Left hindlimb (tissue), 1 donor: ENCODE measurements around the gene GABRA5.

Experiments
- DNase-seq: peaks from one replicate; pipeline ENCODE4 v3.0.0-alpha.2; 2018

Gene GABRA5

DNA sequence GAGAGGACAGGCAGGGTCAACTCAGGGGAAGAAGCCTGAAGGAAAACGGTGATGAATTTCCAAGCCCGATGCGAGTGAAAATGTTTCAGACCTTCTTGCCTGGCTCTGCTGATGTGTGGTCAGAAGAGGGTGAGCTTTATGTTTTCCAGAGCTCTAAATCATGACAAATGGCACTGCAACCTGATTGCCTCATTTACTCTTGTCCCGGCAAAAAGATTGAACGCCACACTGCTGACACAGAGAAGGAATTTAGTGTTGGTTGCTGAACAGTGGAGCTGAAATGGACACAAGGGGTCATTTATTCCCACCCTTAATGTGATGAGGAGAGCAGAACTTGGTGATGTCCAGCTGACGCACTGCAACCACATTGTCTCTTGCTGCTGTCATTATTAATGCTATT is 68.0 kb downstream of the GABRA5 start:
- DNase-seq, result no peak

- DNase-seq, result no peak
These were observed 68.5 kb downstream of the GABRA5 start for GRCh38 chr15:26935322-26935721.

DNA sequence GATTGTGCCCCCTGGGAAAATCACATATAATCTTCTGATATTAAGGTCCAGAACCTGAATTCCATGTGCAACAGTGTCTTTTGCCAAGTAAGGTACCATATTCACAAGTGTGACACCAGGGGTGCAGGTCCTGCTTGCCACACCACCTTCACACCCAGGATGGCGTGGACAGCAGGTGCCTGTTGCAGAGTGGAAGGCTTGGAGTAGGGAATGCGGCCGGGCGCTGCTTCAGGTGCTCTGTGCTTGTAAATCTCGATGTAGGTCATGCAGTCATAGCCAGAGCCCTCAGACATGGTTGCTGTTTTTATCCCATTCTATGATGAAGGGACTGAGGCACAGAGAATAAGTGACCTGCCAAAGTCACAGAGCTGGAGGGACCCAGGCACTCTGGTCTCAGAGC is 69.6 kb downstream of the GABRA5 start:
- DNase-seq, result no peak

DNA sequence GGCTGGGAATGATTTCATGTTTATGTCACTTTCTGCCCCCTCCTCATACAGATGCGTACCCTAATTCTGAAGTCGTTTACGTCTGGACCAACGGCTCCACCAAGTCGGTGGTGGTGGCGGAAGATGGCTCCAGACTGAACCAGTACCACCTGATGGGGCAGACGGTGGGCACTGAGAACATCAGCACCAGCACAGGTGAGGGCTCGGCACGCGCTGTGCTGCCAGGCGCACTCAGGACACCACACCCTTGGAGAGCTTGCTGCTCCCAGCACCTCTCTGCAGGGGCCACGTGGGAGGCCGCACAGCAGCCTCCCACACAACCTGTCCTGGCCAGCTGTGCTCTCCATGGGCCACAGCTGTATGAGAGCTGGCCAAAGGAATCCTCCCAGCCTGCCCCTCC is 70.3 kb downstream of the GABRA5 start:
- DNase-seq, result no peak

DNA sequence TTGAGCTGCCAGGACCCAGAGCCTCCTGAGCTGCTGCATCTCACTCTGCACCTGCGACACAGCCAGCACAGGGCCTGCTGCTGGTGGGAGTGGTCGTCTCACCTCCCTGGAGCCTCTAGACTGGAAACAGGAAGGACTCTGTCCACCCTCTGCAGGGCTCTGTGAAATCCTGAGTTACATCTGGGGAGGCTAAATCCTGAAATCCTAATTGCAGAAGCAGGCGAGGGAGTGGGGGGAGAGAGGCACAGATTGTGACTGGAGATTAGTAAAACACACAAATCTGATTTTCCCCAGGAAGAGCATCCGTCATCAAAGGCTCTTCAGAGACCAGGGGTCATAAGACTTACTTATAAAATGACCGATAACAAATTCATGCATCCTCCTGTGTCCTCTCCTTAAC is 72.5 kb downstream of the GABRA5 start:
- no peak for DNase-seq

- DNase-seq, result no peak
These were observed 74.6 kb downstream of the GABRA5 start for GRCh38 chr15:26941489-26941888.

DNA sequence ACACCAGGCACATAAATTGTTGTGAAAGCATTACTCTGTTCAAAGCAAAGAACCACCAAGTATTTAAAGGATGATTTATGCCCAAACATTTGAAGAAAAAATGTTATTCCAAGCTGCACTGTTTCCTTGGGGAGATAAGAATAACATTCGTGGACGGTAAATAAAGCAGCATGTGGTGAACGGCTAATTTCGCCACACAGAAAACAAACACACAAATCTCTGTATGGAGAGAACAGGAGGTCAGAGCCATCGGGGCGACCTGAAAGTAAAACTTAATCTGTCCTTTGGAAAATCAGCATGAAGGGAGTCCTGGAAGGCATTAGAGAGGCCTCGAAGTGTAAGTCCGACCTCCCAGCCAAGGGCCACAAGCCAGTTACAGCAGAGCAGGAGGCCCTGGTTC is 77.0 kb downstream of the GABRA5 start:
- DNase-seq, result no peak

DNA sequence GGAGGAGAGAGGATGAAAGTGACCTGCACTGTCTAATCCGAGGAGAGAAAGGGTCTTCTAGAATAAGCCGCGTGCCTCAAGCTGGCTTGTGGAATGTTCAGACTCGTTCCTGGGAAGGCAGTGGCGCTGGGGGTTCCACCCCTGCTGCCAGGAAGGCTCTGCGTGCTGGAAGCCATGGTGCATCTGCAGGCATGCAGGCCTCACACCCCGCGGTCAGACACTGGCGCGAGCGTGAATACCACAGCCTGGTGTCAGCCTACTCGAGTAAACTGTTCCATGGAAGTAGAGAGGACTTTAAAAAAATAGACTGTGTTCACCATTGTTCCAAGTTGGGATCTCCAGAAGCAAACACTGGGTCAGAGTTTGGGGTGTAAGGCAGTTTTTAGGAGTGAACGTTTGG is 78.2 kb downstream of the GABRA5 start:
- DNase-seq, result no peak

DNA sequence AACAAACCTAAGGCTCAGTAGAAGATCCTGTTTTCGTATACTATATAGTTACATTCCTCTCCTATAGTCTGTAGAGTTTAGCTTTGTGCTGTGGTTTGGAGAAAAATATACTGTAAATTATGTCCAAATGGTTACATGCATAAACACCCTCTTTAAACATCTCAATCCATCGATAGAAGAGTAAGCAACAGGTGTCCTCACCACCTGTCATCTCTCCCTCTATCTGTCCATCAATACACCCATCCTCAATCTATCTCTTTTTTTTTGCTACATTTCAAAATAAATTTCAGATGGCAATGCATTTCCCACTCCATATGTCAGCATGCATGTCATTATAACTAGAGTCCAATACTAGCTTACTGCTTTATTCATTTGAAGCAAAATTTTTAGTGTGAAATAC is 83.1 kb downstream of the GABRA5 start:
- no peak for DNase-seq

DNA sequence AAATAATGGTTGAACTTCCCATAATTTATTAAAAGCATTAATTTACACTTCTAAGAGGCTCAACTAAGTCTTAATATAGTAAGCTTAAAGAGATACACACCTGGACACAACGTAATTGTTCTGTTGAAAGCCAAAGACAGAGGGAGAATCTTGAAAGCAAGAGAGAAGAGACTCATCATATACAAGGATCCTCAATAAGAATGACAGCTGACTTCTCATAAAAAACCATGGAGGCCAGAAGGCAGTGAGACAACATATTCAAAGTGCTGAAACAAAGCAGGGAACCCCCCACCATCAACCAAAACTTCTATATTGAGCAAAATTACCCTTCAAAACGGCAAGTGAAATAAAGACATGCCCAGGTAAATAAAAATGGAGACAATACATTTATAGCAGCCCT is 87.5 kb downstream of the GABRA5 start:
- DNase-seq, result no peak

- peak; percentile 51 for DNase-seq
These were observed 100.9 kb downstream of the GABRA5 start for GRCh38 chr15:26967719-26968269.

DNA sequence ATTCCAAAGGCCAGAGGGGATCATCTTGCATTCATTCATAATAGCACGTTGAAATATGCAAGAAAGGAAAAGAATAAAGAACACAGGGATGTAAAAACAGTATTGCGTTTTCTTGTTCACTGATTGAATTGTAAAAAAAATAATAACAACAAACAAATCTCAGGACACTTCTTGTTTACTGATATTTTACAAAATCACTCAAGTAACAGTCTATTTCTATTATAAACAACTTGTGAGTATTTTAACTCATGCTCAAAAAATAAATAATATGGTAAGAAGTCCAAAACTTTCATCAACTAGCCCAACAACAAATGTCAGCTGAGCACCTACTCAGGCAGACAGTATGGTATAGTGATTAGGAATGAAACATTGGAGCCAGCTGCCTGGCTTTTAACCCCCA is 101.9 kb downstream of the GABRA5 start:
- DNase-seq, result no peak

DNA sequence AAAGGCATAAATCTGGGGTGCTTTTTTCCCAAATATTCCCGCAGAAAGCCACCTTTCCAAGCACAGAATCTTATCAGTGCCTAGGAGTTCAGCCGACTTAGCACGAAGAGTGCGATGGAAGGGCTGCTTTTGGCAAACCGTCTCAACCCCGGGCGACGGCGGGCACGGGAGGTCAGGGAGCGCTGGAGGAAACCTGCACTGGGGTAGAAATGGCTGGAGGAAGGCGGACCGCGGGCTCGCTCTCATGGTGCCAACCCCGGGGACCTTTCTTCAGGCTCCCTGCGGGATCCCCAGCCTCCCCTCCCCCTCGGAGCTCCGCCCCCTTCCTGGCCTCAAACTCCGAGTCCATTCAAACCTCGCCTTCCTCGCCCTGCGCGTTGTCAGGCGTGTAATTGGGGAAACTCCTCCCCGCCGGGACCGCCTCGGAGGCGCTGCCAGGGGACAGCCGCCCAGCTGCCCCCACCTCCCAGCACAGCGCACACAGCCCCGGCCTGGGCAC is 103.9 kb downstream of the GABRA5 start, which contains the start of gene GABRG3:
TSS of gene GABRG3 (plus strand) at position 470 of the 499 bp plus-strand sequence.
- peak; percentile 32 for DNase-seq

DNA sequence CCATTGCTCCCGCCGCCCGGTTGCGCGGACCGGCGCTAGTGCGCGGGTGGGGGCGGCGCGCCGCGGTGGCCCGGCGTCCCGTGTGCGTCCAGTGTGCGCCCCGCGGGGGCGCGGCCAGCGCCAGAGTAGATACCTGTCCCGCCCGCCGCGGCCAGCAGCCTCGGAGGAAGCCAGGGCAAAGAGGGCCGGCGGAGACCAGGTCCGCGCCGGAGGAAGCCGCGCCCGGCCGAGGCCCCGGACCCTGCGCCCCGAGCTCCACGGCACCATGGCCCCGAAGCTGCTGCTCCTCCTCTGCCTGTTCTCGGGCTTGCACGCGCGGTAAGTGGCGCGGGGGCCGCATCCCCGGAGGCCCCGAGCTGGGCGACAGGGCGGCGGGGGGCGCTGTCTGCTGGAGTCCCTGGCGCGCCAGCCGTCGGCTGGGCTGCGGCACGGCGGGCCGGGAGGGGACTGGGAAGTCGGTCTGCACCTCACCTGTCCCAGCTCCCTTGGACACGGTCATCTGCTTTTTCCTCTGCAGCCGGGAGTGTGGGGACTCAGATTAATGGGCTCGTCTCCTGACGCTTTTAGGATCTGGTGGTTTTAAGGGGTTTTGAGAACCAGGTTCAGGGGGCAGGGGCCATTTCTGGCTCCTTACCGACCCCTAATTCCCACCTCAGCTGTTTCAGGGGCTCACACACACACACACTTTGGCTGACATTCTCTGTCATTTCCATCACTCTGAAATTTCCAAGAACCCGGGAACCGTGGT is 104.6 kb downstream of the GABRA5 start:
- DNase-seq, result no peak

- DNase-seq, result no peak
These were observed 105.8 kb downstream of the GABRA5 start for GRCh38 chr15:26972636-26973035.

DNA sequence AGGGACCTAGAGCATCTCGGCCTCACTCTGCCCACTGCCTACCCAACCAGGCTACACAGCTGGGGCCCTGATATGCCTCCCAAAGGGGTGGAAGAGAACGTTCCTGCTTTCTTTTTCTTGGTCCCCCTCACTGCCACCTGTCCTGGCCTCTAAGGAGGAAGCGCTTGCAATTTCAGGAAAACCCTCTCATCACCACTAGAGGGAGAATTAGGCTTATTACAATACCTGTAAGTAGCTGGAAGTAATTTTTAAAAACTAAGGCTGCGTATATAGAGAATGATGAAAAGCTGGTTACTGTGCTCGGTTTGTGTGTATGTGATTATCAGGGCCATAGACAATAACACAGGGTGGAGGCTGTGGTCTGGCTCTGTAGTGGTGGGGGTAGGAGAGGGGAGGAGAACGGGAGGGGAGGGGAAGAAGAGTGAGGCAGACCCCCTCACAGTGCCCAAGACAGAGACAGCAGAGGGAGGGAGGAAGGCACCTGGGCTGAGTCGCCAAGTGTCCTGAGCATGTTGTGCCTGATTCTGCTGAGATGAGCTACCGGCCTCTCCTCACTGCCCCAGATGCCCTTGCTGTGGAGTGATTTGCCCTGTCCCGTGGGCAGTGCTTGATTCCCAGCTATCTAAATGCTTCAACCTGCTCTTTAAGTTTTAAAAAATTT is 107.4 kb downstream of the GABRA5 start:
- DNase-seq, result no peak

- DNase-seq, result no peak
These were observed 114.6 kb downstream of the GABRA5 start for GRCh38 chr15:26981492-26981891.

DNA sequence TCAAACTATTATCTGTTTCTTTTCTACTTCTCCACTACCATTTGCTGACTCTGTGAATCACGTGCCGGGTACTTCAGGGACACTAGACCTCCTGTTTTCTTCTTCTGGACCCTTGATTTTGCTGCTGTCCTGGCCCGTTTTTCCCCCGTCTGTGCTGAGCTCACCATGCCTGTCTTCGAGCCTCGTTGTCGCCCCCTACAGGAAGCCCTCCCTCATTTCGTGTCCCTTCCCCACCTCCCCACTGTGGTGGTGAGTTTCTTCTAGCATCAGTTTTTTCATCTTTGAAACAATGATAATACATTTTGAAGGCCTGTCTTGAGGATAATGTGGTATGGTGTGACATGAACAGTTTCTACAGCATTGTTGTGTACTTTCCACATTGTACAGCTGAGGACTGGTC is 117.0 kb downstream of the GABRA5 start:
- no peak for DNase-seq

GRCh38 chr15:26985050-26985449 is 118.2 kb downstream of the GABRA5 start:
- DNase-seq, result no peak

DNA sequence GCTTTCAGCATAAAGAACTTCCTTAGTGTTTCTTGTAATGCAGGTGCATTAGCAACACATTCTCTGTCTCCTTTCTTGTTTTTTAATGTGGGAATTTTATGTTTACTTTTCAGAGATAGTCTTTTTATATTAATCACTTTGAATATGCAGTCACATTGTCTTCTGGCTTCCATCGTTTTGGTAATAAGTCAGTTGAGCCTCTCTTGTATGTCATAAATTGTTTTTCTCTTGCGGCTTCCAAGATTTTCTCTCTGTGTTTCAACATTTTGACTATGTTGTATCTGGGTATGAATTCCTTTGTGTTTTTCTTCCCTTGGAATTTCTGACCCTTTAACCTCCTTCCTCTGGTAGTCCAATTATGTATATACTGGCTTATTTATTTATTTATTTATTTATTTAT is 129.4 kb downstream of the GABRA5 start:
- no peak for DNase-seq
